Mesendoderm (in vitro differentiated cells): ENCODE data around the gene PDE4C.

Source experiments
- DNase-seq: peaks from one replicate; pipeline ENCODE4 v3.0.0; 2013
- H2AK5ac ChIP-seq: 2 replicates; pipeline ENCODE4 v1.6.1; 2013; ENCODE audit warnings: low read length, inconsistent platforms
- H2BK120ac ChIP-seq: 2 replicates; pipeline ENCODE4 v1.6.1; 2013; ENCODE audit warnings: low read depth, mild to moderate bottlenecking, low read length, moderate library complexity, mixed read lengths
- H2BK15ac ChIP-seq: replicated peaks from 2 replicates; pipeline ENCODE4 v1.6.1; 2013; ENCODE audit warnings: low read depth, mild to moderate bottlenecking, moderate library complexity
- H2BK5ac ChIP-seq: 2 replicates; pipeline ENCODE4 v1.6.1; 2013; ENCODE audit warnings: low read length, inconsistent platforms
- H3K18ac ChIP-seq: 2 replicates; pipeline ENCODE4 v1.6.1; 2013; ENCODE audit warnings: mild to moderate bottlenecking, low read length, mixed read lengths
- H3K23ac ChIP-seq: one replicate; pipeline ENCODE4 v1.6.1; 2013; ENCODE audit warnings: low read length
- H3K27ac ChIP-seq: 2 replicates; pipeline ENCODE4 v1.5.1; 2013; ENCODE audit warnings: low read depth, mild to moderate bottlenecking, inconsistent platforms, low read length, moderate library complexity
- H3K27me3 ChIP-seq: 2 replicates; pipeline ENCODE4 v1.6.1; 2013; ENCODE audit warnings: low read length, control low read depth, mild to moderate bottlenecking, inconsistent platforms; ENCODE audit not compliant: insufficient read depth, poor library complexity
- H3K36me3 ChIP-seq: 2 replicates; pipeline ENCODE4 v1.6.1; 2013; ENCODE audit warnings: low read length, inconsistent platforms; ENCODE audit not compliant: control insufficient read depth, insufficient read depth
- H3K4ac ChIP-seq: one replicate; pipeline ENCODE4 v1.6.1; 2013; ENCODE audit warnings: low read depth, mild to moderate bottlenecking, low read length, moderate library complexity
- H3K4me1 ChIP-seq: 2 replicates; pipeline ENCODE4 v1.6.1; 2013; ENCODE audit warnings: low read depth, low read length, inconsistent platforms; ENCODE audit not compliant: control insufficient read depth
- H3K4me2 ChIP-seq: 2 replicates; pipeline ENCODE4 v1.6.1; 2013; ENCODE audit warnings: low read length
- H3K4me3 ChIP-seq: 2 replicates; pipeline ENCODE4 v1.5.1; 2013; ENCODE audit warnings: mild to moderate bottlenecking, low read length
- H3K56ac ChIP-seq: one replicate; pipeline ENCODE4 v1.6.1; 2013; ENCODE audit warnings: low read length
- H3K79me1 ChIP-seq: 2 replicates; pipeline ENCODE4 v1.6.1; 2013; ENCODE audit warnings: low read length, inconsistent platforms
- H3K79me2 ChIP-seq: 2 replicates; pipeline ENCODE4 v1.6.1; 2013; ENCODE audit warnings: mild to moderate bottlenecking, low read length; ENCODE audit not compliant: control insufficient read depth, insufficient read depth
- H3K9ac ChIP-seq: 2 replicates; pipeline ENCODE4 v1.6.1; 2013; ENCODE audit warnings: low read length, inconsistent platforms
- H4K5ac ChIP-seq: one replicate; pipeline ENCODE4 v1.6.1; 2013; ENCODE audit warnings: low read length
- H4K8ac ChIP-seq: one replicate; pipeline ENCODE4 v1.6.1; 2013; ENCODE audit warnings: low read depth, mild to moderate bottlenecking, control low read depth, low read length, moderate library complexity
- WGBS: extraction: QIAGEN DNeasy Blood & Tissue Kit; methylation state at CpG from one replicate; pipeline ENCODE4 v1.1.7; 2013; ENCODE audit warnings: low lambda C conversion rate, missing lambda C conversion rate; ENCODE audit not compliant: insufficient coverage; ENCODE audit errors: extremely low coverage; 5-methylcytosine and 5-hydroxymethylcytosine counted together

PDE4C gene

GRCh38 chr19:18223860-18224524, 2.2 kb downstream of the PDE4C start:
- Histone ChIP-seq H3K79me1 (no peaks in the 10 kb centered on the region), H3K27ac (peak overlapping the region; percentile 6), H3K27me3 (peaks cover 6% of the 10 kb centered on the region), H3K9ac (peak overlapping the region; percentile 98), H4K5ac (peak overlapping the region; percentile 93), H2BK15ac (no peak overlapping the region), H3K79me2 (no peaks in the 10 kb centered on the region), H3K36me3 (no peaks in the 10 kb centered on the region), H4K8ac (no peak overlapping the region), H3K4me1 (no peaks in the 10 kb centered on the region), H2BK120ac (no peak overlapping the region), H2AK5ac (no peak overlapping the region), H3K4ac (no peak overlapping the region), H3K4me3 (peak overlapping the region; percentile 57), H3K4me2 (peak overlapping the region; percentile 85), H3K18ac (peak overlapping the region; percentile 33), H2BK5ac (peak overlapping the region; percentile 23), H3K56ac (peak overlapping the region; percentile 99), H3K23ac (no peak overlapping the region)
- peak; percentile 92 for DNase-seq
- WGBS: no CpG with 5 or more reads among the region's 39 CpGs

GRCh38 chr19:18221815-18222725, 4.2 kb downstream of the PDE4C start:
- no peak overlapping the region for H4K5ac ChIP-seq
- no peak overlapping the region for H3K4me2 ChIP-seq
- no peak overlapping the region for H3K27ac ChIP-seq
- no peak overlapping the region for H3K9ac ChIP-seq
- no peak overlapping the region for H2BK15ac ChIP-seq
- no peaks in the 10 kb centered on the region for H3K79me2 ChIP-seq
- no peaks in the 10 kb centered on the region for H3K36me3 ChIP-seq
- no peaks in the 10 kb centered on the region for H3K4me1 ChIP-seq
- no peak overlapping the region for H3K23ac ChIP-seq
- H3K4ac ChIP-seq: no peak overlapping the region
- H4K8ac ChIP-seq: no peak overlapping the region
- no peak overlapping the region for H2BK120ac ChIP-seq
- DNase-seq: no peak
- no peak overlapping the region for H3K4me3 ChIP-seq
- no peak overlapping the region for H2AK5ac ChIP-seq
- H3K79me1 ChIP-seq: no peaks in the 10 kb centered on the region
- WGBS: 90% methylated on average over 2 of the region's 25 CpGs
- peaks cover 6% of the 10 kb centered on the region for H3K27me3 ChIP-seq
- H2BK5ac ChIP-seq: no peak overlapping the region
- no peak overlapping the region for H3K18ac ChIP-seq
- peak overlapping the region; percentile 7 for H3K56ac ChIP-seq

- Histone ChIP-seq H2BK15ac (no peak overlapping the region), H3K4me1 (no peaks in the 10 kb centered on the region), H3K4me3 (no peak overlapping the region), H3K79me1 (no peaks in the 10 kb centered on the region), H3K23ac (no peak overlapping the region), H3K4ac (no peak overlapping the region), H3K9ac (peak overlapping the region; percentile 47), H2BK5ac (no peak overlapping the region), H3K56ac (peak overlapping the region; percentile 70), H3K4me2 (peak overlapping the region; percentile 18), H3K79me2 (no peaks in the 10 kb centered on the region), H4K8ac (no peak overlapping the region), H4K5ac (no peak overlapping the region), H3K36me3 (no peaks in the 10 kb centered on the region), H3K27me3 (peaks cover 6% of the 10 kb centered on the region), H2BK120ac (no peak overlapping the region), H3K27ac (no peak overlapping the region), H3K18ac (no peak overlapping the region), H2AK5ac (no peak overlapping the region)
- no CpG with 5 or more reads among the region's 33 CpGs for WGBS
- DNase-seq: peak; percentile 81
These were observed 5.5 kb downstream of the PDE4C start for GRCh38 chr19:18220632-18221275.

GRCh38 chr19:18219911-18220631, 6.2 kb downstream of the PDE4C start:
- H3K4me3 ChIP-seq: no peak overlapping the region

GRCh38 chr19:18218600-18218999, 7.6 kb downstream of the PDE4C start:
- Histone ChIP-seq H3K27ac (no peak overlapping the region), H3K9ac (no peak overlapping the region), H3K18ac (no peak overlapping the region), H2BK5ac (no peak overlapping the region), H4K8ac (no peak overlapping the region), H3K56ac (no peak overlapping the region), H3K4me3 (no peak overlapping the region), H3K27me3 (no peaks in the 10 kb centered on the region), H3K36me3 (no peaks in the 10 kb centered on the region), H2BK120ac (no peak overlapping the region), H3K4me1 (no peaks in the 10 kb centered on the region), H3K79me2 (no peaks in the 10 kb centered on the region), H3K4me2 (no peak overlapping the region), H2BK15ac (no peak overlapping the region), H3K23ac (no peak overlapping the region), H2AK5ac (no peak overlapping the region), H3K79me1 (no peaks in the 10 kb centered on the region), H3K4ac (no peak overlapping the region), H4K5ac (no peak overlapping the region)
- WGBS: no CpG with 5 or more reads among the region's 3 CpGs
- DNase-seq: no peak

More at GRCh38 chr19:18219911-18220631, 6.2 kb downstream of the PDE4C start:
- no peak overlapping the region for H3K9ac ChIP-seq
- H3K4me2 ChIP-seq: no peak overlapping the region
- no peaks in the 10 kb centered on the region for H3K79me2 ChIP-seq
- no peak overlapping the region for H2BK5ac ChIP-seq
- no peak overlapping the region for H3K23ac ChIP-seq
- no peak overlapping the region for H2BK120ac ChIP-seq
- H3K27ac ChIP-seq: no peak overlapping the region
- H3K4me1 ChIP-seq: no peaks in the 10 kb centered on the region
- no peak overlapping the region for H4K8ac ChIP-seq
- H3K56ac ChIP-seq: peak overlapping the region; percentile 70
- H3K4ac ChIP-seq: no peak overlapping the region
- no peak overlapping the region for H4K5ac ChIP-seq
- H2BK15ac ChIP-seq: no peak overlapping the region
- no peaks in the 10 kb centered on the region for H3K27me3 ChIP-seq
- H3K79me1 ChIP-seq: no peaks in the 10 kb centered on the region
- no peaks in the 10 kb centered on the region for H3K36me3 ChIP-seq
- no CpG with 5 or more reads among the region's 28 CpGs for WGBS
- H3K18ac ChIP-seq: no peak overlapping the region
- DNase-seq: no peak
- H2AK5ac ChIP-seq: no peak overlapping the region
